Measurements from ENCODE around the gene PDE10A.
"Not testable (repeated sequence)": the region's sequence is repeated elsewhere in the genome, so short reads cannot be mapped to it uniquely, and the experiment has no call there.

Gene PDE10A

GRCh38 chr6:165580136-165580535, 82.9 kb downstream of the PDE10A start:
- DNase-seq: no peak

- DNase-seq: no peak
Measured at GRCh38 chr6:165579151-165579550, 83.9 kb downstream of the PDE10A start.

- no peak for DNase-seq
Measured at GRCh38 chr6:165577556-165577955, 85.5 kb downstream of the PDE10A start.

DNA sequence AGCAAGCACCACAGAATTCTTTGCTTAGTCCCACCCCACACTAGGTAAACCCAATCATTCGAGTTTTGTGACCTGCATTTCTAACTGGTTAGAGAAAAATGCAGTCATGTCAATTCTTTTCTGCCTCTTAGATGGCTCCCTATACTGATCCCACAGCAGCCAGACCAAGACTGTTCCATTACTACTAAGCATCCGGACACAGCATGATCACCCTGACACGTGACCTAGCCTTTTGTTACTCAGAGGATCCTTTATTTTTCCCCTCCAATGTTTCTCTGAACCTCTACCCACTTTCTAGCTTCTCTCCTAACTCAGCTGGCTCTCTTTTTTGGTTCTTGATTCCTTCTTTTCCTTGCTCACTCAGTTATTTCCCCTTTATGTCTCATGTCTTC, 87.9 kb downstream of the PDE10A start:
- no peak for DNase-seq

- no peak for DNase-seq
Measured at GRCh38 chr6:165574220-165575157, 88.6 kb downstream of the PDE10A start.

DNA sequence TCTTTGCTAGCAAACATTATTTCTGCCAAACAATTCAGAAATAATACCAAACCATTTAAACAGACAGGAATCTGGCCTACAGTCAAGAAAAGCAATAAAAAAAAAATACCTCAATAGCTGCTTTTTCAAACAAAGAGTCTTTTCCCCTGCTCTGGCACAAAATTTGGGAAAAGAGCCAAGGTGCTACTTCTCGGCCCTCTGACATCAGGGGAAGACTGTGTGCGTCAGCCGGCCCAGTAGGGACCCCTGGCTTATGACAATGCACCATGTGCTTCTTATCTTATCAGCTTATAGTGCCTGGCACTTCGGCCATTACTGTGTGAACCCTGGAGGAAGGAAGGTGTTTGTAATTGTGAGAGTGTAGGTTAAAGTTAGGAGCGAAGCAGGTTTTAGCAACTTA, 89.4 kb downstream of the PDE10A start:
- no peak for DNase-seq

DNA sequence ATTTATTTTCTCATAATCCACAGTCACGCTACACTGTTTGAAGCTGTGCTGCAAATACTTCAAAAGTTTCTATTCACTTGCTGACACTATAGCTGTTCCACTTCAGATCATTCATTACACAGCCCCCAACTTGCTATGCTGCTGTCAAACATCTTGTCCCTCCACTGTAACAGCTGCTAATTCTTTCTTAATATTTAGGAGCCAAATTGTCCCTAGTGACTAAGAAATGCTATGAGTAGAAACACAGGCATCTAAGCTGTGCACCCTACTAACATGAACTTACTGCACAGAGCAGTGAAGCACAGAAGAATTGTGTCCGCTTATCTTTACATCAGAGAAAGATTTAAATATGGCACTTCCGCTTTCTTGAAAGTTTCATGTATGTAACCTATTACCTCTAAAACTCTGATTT, 91.3 kb downstream of the PDE10A start:
- DNase-seq: no peak

DNA sequence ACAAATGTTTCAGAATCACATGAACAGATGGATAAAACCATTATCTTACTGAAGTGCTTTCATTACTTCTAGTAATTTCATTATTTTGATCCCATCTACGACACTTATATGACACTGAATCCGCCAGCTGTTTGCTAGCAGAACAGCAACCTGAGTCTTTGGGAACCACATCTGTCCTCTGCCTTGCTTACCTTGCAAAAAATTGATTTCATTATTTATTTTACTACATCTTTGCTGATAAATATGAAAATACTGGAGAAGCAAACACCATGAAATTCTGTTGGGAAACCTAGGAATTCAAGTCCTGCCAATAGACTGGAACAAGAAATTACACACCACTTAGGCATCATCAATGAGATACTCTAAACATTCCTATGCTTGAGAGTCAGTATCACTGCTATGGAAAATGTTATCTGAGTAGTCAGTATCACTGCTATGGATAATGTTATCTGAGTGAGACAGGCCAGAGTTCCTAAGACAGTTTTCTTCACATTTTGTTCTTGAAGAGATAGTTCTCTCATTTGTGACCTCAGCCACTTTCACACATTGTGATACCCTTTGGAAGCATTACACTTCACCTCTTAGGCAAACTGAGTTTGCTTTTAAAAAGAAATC, 91.9 kb downstream of the PDE10A start:
- no peak for DNase-seq

DNA sequence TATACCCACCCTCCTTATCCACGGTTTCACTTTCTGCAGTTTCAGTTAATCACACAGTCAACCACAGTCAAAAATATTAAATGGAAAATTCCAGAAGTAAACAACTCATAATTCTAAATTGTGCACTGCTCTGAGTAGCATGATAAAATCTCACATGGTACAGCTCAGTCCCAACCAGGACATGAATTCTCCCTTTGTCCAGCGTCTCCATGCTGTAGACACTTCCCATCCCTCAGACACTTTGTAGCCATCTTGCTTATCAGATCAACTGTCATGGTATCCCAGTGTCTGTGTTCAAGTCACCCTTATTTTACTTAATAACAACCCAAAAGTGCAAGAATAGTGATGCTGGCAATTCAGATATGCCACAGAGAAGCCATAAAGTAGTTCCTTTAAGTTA, 94.7 kb downstream of the PDE10A start:
- DNase-seq: no peak

- DNase-seq: no peak
Measured at GRCh38 chr6:165566088-165566828, 96.8 kb downstream of the PDE10A start.

- DNase-seq: no peak
Measured at GRCh38 chr6:165562421-165563090, 100.5 kb downstream of the PDE10A start.

DNA sequence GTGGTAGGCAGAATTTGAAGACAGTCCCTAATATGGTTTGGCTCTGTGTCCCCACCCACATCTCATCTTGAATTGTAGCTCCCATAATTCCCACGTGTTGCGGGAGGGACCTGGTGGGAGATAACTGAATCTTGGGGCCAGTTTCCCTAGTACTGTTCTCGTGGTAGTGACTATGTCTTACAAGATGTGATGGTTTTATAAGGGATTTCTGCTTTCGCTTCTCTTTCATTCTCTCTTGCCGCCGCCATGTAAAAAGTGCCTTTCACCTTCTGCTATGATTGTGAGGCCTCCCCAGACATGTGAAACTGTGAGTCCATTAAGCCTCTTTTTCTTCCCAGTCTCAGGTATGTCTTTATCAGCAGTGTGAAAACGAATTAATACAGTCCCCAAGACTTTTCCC, 103.4 kb downstream of the PDE10A start:
- DNase-seq: no peak

- not testable (repeated sequence) for DNase-seq
Measured at GRCh38 chr6:165558097-165558496, 104.9 kb downstream of the PDE10A start.

DNA sequence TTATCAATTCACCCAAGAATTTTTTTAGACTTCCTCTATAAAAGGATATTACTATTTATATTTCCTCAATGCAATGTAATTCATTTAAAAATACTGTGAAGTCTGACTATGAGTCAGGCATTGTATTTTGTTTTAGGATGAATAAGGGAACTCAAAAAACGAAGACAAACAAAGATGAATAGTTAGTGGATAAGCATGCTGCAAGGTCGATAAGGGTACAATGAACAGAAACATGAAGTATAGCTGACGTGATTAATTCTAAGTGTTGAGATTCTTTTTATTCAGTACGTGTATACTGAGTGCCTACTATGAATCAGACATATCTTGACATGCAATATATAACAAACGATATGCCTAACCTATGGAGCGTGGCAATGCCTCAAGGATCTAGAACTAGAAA, 105.4 kb downstream of the PDE10A start:
- no peak for DNase-seq

- no peak for DNase-seq
Measured at GRCh38 chr6:165556116-165556843, 106.8 kb downstream of the PDE10A start.

DNA sequence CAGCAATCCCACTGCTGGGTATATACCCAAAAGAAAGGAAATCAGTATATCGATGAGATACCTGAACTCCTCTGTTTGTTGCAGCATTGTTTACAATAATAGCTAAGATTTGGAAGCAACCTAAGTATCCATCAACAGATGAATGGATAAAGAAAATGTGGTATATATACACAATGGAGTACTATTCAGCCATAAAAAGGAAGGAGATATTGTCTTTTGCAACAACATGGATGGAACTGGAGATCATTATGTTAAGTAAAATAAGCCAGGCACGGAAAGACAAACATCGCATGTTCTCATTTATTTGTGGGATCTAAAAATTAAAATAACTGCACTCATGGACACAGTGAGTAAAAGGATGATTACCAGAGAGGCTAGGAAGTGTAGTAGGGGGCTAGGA, 108.4 kb downstream of the PDE10A start:
- DNase-seq: not testable (repeated sequence)

DNA sequence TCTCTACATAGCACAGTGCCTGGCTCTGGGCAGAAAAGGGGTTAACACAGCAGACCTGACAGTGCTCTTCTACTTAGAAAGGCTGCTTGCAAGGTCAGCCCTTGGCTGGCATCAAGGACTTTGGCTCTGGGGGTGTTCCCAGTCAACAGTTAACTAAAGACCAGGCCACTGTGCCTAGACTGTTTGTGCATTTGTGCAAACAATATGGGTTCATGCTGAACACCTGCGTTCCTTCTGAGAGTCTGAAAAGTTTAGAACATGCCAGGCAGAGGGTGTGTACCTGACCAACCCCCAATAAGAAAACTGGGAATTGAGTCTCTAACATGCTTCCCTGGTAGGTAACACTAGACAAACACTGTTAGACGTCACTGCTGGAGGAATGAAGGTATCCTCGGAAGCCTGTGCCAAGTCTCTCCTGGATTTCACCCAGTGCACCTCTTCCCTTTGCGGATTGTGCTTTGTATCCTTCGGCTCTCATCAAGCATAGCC, 110.7 kb downstream of the PDE10A start:
- no peak for DNase-seq

- DNase-seq: no peak
Measured at GRCh38 chr6:165551828-165552227, 111.2 kb downstream of the PDE10A start.

DNA sequence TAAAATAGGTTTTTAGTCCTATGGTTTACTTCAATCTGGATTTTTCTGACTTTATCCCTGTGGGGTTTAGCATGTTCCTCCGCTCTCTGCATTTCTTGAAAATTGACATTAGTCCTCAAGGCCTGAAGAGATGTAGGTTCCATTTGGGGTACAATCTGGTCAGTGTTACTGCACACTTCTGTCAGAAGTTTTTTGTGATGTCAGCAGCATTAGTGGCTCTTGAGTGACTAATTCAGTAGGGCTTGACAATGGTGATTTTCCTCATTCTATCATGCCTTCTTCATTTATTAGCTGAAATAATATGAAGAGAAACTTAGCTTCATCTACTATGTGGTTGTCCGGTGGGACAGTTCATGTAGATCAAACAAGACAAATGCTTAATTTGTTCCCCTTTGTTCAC, 114.6 kb downstream of the PDE10A start:
- no peak for DNase-seq

DNA sequence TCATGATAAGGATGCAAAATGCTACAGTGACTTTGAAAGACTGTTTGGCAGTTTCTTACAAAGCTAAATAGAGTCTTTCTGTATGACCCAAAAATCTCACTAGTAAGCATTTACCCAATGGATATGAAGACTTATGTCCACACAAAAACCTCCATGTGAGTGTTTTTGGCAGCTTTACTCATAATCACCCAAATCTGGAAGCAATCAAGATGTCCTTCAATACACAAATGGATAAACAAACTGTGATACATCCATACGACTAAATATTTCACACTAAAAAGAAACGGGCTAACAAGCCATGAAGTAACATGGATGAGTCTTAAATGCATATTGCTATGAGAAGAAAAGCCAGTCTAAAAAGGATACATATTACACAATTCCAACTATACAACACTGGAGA, 117.2 kb downstream of the PDE10A start:
- DNase-seq: no peak

DNA sequence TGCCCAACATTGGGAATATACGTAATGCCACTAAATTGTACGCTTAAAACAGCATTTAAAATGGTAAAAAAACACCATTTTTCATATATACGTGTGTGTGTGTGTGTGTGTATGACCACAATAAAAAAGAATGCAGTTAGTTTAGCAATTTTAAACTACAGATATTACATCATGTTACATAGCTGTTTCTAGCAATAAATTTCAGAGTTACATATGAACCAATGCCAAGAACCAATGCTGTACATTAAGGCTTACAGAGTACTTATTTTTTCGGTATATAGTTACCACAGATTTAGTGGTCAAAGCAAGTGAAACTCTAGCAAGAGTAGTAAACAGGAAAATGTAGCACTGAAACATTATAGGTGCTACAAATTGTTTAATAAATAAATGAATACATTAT, 119.3 kb downstream of the PDE10A start:
- no peak for DNase-seq

- DNase-seq: no peak
Measured at GRCh38 chr6:165536911-165537310, 126.1 kb downstream of the PDE10A start.

All from NCI-H446 (cell line).